NT2/D1 (cell line): ENCODE data around the gene KCNE1.
"Not testable (repeated sequence)": the region's sequence is repeated elsewhere in the genome, so short reads cannot be mapped to it uniquely, and the experiment has no call there.

ENCODE experiments used
- SUZ12 ChIP-seq: IDR thresholded peaks from 2 replicates; pipeline ENCODE4 v1.6.1; 2011; ENCODE audit not compliant: insufficient read length, insufficient read depth; ENCODE audit errors: extremely low read depth
- ZNF274 ChIP-seq: IDR thresholded peaks from 2 replicates; pipeline ENCODE4 v1.6.1; 2011; ENCODE audit warnings: mild to moderate bottlenecking, low read depth, low read length

- not testable (repeated sequence) for TF ChIP-seq ZNF274, SUZ12
Observed at GRCh38 chr21:34447018-34447417, 65.0 kb downstream of the KCNE1 start.
